Karpas-422 (cell line): ENCODE measurements around the gene EPHA2. TPM values are rescaled to one million over a fixed set of nuclear protein-coding genes. Genes with fewer than 3 reads are reported as not detected.

ENCODE experiments used
- DNase-seq: peaks from one replicate; pipeline ENCODE4 v3.0.0-alpha.2; 2015
- H2AFZ ChIP-seq: fragments of 200-600 bp; sonication (generic); 2 replicates; pipeline ENCODE4 v1.6.1; 2014; ENCODE audit warnings: antibody characterized with exemption, low read length, mixed read lengths
- H3K27ac ChIP-seq: fragments of 200-600 bp; sonication (generic); 2 replicates; pipeline ENCODE4 v1.5.1; 2014; ENCODE audit warnings: mild to moderate bottlenecking, low read length, moderate library complexity
- H3K27me3 ChIP-seq: fragments of 200-600 bp; sonication (generic); 2 replicates; pipeline ENCODE4 v1.6.1; 2014; ENCODE audit warnings: low read length, mixed read lengths
- H3K36me3 ChIP-seq: fragments of 200-600 bp; sonication (generic); 2 replicates; pipeline ENCODE4 v1.6.1; 2014; ENCODE audit warnings: low read length, mixed read lengths; ENCODE audit not compliant: insufficient read depth
- H3K4me1 ChIP-seq: fragments of 200-600 bp; sonication (generic); 2 replicates; pipeline ENCODE4 v1.6.1; 2014; ENCODE audit warnings: mild to moderate bottlenecking, low read length, mixed read lengths
- H3K4me2 ChIP-seq: fragments of 200-600 bp; sonication (generic); 2 replicates; pipeline ENCODE4 v1.6.1; 2014; ENCODE audit warnings: low read length, low read depth, mild to moderate bottlenecking; ENCODE audit not compliant: poor library complexity, severe bottlenecking
- H3K4me3 ChIP-seq: fragments of 200-600 bp; sonication (generic); 2 replicates; pipeline ENCODE4 v1.5.1; 2014; ENCODE audit warnings: mild to moderate bottlenecking, antibody characterized with exemption, low read length, mixed read lengths
- H3K79me2 ChIP-seq: fragments of 200-600 bp; sonication (generic); 2 replicates; pipeline ENCODE4 v1.6.1; 2014; ENCODE audit warnings: mild to moderate bottlenecking, low read length, mixed read lengths
- H3K9ac ChIP-seq: fragments of 200-600 bp; sonication (generic); 2 replicates; pipeline ENCODE4 v1.6.0; 2014; ENCODE audit warnings: low read length
- H3K9me2 ChIP-seq: fragments of 200-600 bp; sonication (generic), shearing (Covaris generic); replicated peaks from 2 replicates; pipeline ENCODE4 v1.6.0; 2014; ENCODE audit warnings: mild to moderate bottlenecking, low read length, moderate library complexity; ENCODE audit not compliant: insufficient read depth
- H3K9me3 ChIP-seq: fragments of 300-700, 200-600 bp; sonication (generic); 2 replicates; pipeline ENCODE4 v1.6.1; 2014; ENCODE audit warnings: low read length, mixed read lengths
- H4K20me1 ChIP-seq: fragments of 200-600 bp; sonication (generic); 2 replicates; pipeline ENCODE4 v1.6.1; 2014; ENCODE audit warnings: mild to moderate bottlenecking, antibody characterized with exemption, low read length, low read depth; ENCODE audit not compliant: insufficient read depth
- total RNA-seq: library from RNA; depleted of rRNA; stranded (reverse); fragments of >200 nt; shearing (Covaris generic); gene quantifications from 2 replicates; pipeline ENCODE4 v1.2.3, GENCODE V29; 2014; ENCODE audit warnings: low replicate concordance

Gene EPHA2
- total RNA-seq, 1 experiment from 2014 or later: not detected

DNA sequence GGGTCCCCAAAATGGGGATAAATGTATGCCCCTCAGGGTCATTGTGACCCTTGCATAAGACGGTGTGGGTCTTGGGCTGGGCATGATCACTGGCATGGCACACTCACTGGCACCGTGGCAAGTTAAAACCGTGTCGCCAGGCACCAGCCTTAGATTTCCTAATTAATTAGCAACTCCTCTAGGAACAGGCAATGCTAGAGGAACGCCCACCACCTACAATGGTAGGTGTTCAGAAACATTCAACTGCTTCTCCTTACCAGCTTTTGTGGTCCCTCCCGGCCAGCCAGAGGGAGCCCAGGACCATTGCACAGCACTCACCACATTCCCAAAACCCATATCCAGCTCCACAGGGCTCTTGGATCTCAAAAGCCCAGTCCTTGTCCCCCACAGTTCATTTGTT is 36.4 kb downstream of the EPHA2 start:
- DNase-seq: no peak
- H3K9ac ChIP-seq: no peak overlapping the region
- H3K4me3 ChIP-seq: no peak overlapping the region
- H3K9me2 ChIP-seq: no peaks in the 10 kb centered on the region
- H3K4me2 ChIP-seq: no peak overlapping the region
- H3K79me2 ChIP-seq: no peaks in the 10 kb centered on the region
- H2AFZ ChIP-seq: no peak overlapping the region
- H4K20me1 ChIP-seq: no peaks in the 10 kb centered on the region
- no peak overlapping the region for H3K27ac ChIP-seq
- H3K36me3 ChIP-seq: no peaks in the 10 kb centered on the region
- no peaks in the 10 kb centered on the region for H3K27me3 ChIP-seq
- H3K4me1 ChIP-seq: no peaks in the 10 kb centered on the region
- H3K9me3 ChIP-seq: no peaks in the 10 kb centered on the region

DNA sequence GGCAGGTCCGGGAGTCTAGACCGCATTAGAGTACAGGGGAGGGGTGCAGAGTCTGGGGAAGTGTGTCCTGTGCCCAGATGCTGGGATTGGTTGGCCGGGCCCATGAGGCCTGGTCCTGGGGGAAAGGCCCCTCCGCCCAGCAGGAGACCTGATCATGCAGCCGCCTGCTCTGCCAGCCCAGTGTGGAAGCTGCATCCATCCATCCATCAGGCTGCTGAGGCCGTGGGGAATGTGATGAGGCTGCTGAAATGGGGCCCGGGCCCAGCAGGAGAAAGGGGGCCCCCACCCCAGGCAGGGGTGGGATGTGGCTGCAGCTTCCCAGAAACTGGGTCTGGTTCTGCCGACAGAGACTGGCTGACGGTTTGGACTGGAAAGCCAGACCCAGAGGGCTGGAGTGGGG is 37.2 kb downstream of the EPHA2 start:
- no peak overlapping the region for H3K27ac ChIP-seq
- no peaks in the 10 kb centered on the region for H3K9me2 ChIP-seq
- H3K4me2 ChIP-seq: no peak overlapping the region
- no peak overlapping the region for H2AFZ ChIP-seq
- H4K20me1 ChIP-seq: no peaks in the 10 kb centered on the region
- no peaks in the 10 kb centered on the region for H3K9me3 ChIP-seq
- no peak overlapping the region for H3K4me3 ChIP-seq
- H3K79me2 ChIP-seq: no peaks in the 10 kb centered on the region
- H3K27me3 ChIP-seq: no peaks in the 10 kb centered on the region
- no peak overlapping the region for H3K9ac ChIP-seq
- H3K4me1 ChIP-seq: no peaks in the 10 kb centered on the region
- no peak for DNase-seq
- H3K36me3 ChIP-seq: no peaks in the 10 kb centered on the region

DNA sequence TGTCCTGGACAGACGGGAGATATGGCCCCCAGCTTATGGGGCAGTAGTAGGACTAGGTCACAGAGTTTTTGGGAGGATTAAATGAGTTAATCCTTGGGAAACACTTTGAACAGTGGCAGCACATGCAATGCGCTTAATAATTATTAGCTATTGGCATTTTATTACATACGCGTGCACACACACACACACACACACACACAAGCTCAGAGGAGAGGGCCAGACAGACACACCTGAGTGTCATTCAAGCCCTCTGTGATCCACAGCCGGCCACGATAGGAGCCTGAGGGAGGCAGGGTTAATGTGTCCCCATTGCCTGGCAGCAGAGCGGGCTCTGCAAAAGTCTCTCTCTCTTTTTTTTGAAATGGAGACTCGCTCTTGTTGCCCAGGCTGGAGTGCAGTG is 37.9 kb downstream of the EPHA2 start:
- DNase-seq: no peak
- Histone ChIP-seq H3K4me1 (no peaks in the 10 kb centered on the region), H3K9me2 (no peaks in the 10 kb centered on the region), H3K4me2 (no peak overlapping the region), H3K79me2 (no peaks in the 10 kb centered on the region), H3K4me3 (no peak overlapping the region), H4K20me1 (no peaks in the 10 kb centered on the region), H3K36me3 (no peaks in the 10 kb centered on the region), H3K27me3 (no peaks in the 10 kb centered on the region), H3K27ac (no peak overlapping the region), H3K9ac (no peak overlapping the region), H2AFZ (no peak overlapping the region), H3K9me3 (no peaks in the 10 kb centered on the region)

DNA sequence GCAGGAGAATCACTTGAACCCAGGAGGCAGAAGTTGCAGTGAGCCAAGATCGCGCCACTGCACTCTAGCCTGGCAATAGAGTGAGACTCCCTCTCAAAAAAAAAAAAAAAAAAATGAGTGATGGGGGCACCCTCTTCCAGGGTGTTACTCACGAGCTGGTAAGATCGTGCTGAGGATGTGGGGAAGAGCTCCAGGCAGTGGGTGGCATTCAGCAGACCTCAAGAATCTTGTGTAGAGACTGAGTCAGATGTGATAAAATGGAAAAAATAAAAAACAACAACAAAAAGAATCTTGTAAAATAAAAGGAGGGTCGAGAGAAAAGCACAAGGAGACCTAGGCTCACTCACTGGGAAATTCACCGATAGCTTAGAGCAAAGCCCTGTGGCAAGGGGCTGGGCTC is 38.5 kb downstream of the EPHA2 start:
- Histone ChIP-seq H3K27me3 (no peaks in the 10 kb centered on the region), H2AFZ (no peak overlapping the region)
- no peak for DNase-seq

DNA sequence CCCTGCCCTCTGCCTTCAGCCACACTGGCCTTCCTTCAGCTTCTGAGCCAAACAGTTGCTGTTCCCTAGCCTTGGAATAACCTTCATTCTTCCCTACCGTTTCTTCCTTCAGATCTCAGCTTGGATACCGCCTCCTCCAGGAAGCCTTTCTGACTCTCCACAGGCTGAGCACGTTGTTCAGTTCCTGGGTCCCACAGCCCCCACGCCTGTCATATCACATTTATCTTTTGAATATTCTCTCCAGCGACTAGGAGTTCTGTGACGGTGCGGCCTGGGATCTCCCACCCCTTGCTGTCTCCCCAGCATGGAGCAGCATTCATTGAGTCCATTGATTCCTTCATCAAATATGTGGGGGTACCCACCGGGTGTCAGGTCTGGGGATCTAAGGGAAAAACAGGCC is 39.2 kb downstream of the EPHA2 start:
- Histone ChIP-seq H3K79me2 (no peaks in the 10 kb centered on the region), H2AFZ (no peak overlapping the region), H3K9ac (no peak overlapping the region), H3K9me2 (no peaks in the 10 kb centered on the region), H3K27me3 (no peaks in the 10 kb centered on the region), H3K4me1 (no peaks in the 10 kb centered on the region), H3K4me2 (no peak overlapping the region), H3K36me3 (no peaks in the 10 kb centered on the region), H4K20me1 (no peaks in the 10 kb centered on the region), H3K27ac (no peak overlapping the region), H3K4me3 (no peak overlapping the region), H3K9me3 (no peaks in the 10 kb centered on the region)
- DNase-seq: no peak

More for the DNA sequence above, 38.5 kb downstream of the EPHA2 start:
- H3K36me3 ChIP-seq: no peaks in the 10 kb centered on the region
- no peak overlapping the region for H3K4me3 ChIP-seq
- H3K4me2 ChIP-seq: no peak overlapping the region
- no peaks in the 10 kb centered on the region for H3K9me2 ChIP-seq
- H3K9me3 ChIP-seq: no peaks in the 10 kb centered on the region
- no peaks in the 10 kb centered on the region for H3K4me1 ChIP-seq
- H4K20me1 ChIP-seq: no peaks in the 10 kb centered on the region
- H3K27ac ChIP-seq: no peak overlapping the region
- no peak overlapping the region for H3K9ac ChIP-seq
- H3K79me2 ChIP-seq: no peaks in the 10 kb centered on the region

DNA sequence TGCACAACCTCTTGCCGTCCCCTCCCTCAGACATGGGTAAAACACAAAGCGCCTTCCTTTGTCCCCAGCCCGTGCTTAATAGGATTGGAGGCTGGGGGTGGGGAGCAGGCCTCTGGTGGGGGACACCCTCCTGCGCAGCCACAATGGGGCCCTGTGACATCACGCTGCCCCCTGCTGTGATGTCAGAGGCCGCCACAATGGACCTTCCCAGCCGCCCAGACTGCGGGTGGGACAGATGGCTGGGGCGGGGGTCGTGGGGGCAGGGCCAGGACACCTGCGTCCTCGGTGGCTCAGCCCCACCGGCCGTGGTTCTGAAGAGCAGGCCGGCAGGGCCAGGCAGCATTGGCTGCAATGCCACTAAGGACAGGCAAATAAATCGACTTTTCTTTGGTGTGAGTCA is 39.9 kb downstream of the EPHA2 start:
- H2AFZ ChIP-seq: no peak overlapping the region
- DNase-seq: no peak
- no peaks in the 10 kb centered on the region for H4K20me1 ChIP-seq
- no peaks in the 10 kb centered on the region for H3K36me3 ChIP-seq
- H3K27ac ChIP-seq: no peak overlapping the region
- H3K4me1 ChIP-seq: no peaks in the 10 kb centered on the region
- no peaks in the 10 kb centered on the region for H3K9me3 ChIP-seq
- no peaks in the 10 kb centered on the region for H3K79me2 ChIP-seq
- H3K4me2 ChIP-seq: no peak overlapping the region
- H3K4me3 ChIP-seq: no peak overlapping the region
- no peak overlapping the region for H3K9ac ChIP-seq
- H3K27me3 ChIP-seq: no peaks in the 10 kb centered on the region
- no peaks in the 10 kb centered on the region for H3K9me2 ChIP-seq

DNA sequence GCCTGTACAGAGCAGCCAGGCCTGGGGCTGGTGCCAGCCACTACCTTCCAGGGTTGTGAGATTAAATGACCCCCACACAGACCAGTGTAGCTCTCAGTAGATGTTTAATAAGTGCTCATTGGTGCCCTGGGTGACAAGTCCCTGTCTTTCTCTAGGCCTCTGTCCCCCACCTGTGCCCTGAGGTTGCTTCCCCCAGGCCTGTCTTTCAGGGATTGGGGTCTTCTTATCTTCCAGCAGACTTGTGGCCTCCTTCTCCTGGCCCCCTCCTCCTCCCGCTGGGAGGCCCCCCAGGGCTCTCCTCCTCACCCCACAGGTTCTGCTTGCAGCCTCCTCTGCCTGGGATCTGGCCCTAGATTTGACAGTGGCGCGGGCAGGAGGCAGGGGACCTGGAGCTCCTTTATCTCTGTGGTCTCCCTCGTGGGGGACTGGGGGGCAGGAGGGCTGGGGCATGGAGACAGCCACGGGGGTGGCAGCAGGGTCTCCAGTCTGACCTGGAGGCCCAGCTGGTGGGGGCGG is 40.3 kb downstream of the EPHA2 start:
- no peaks in the 10 kb centered on the region for H3K36me3 ChIP-seq
- H3K4me2 ChIP-seq: no peak overlapping the region
- H3K27ac ChIP-seq: no peak overlapping the region
- no peaks in the 10 kb centered on the region for H3K79me2 ChIP-seq
- no peaks in the 10 kb centered on the region for H3K4me1 ChIP-seq
- H3K27me3 ChIP-seq: no peaks in the 10 kb centered on the region
- H2AFZ ChIP-seq: no peak overlapping the region
- H4K20me1 ChIP-seq: no peaks in the 10 kb centered on the region
- no peak for DNase-seq
- no peaks in the 10 kb centered on the region for H3K9me2 ChIP-seq
- no peak overlapping the region for H3K4me3 ChIP-seq
- no peak overlapping the region for H3K9ac ChIP-seq
- H3K9me3 ChIP-seq: no peaks in the 10 kb centered on the region

DNA sequence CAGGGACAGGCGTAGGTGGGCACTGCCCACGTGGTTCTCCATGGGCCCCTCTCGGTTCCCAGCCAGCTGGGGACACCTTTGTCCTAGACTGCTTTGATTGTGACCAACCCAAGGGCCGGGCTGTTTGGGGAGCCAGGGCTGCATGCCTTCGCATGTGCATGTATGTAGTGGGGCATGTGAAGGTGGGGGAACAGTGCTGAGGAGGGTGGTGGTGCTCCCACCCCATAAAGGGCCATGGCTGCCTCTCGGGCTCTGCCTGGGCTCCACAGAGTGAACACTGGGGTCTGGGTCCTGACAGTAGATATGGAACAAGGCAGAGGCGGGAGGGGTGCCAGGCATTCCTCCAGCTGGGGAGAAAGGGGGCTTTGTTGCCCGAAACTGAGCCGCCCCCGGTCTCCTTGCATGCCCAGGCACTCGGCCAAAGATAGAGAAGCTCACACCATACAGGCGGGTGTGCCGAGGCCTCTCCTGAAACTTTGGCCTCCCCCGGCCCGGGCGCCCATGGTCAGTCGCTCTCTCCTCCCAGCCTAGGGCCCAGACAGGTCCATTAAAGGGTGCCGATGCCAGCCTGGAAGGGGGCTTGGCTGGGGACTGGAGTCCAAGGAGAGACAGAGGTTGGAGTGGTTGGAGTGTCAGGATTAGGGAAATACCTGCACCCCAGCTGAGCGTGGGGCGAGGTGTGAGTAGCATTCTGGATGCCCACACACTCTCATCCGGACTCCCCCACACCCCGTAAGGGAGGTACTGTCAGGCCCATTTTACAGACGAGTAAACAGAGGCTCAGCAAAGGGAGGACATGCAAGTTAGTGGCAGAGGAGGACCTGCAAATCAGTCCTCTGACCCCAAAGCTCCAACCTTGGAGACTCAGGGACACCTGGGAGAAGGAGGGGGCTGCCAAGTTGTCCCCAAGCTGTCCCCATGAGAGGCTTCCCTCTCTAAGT is 41.1 kb downstream of the EPHA2 start:
- H3K27me3 ChIP-seq: no peaks in the 10 kb centered on the region
- H3K79me2 ChIP-seq: no peaks in the 10 kb centered on the region
- H3K4me2 ChIP-seq: no peak overlapping the region
- no peak overlapping the region for H3K9ac ChIP-seq
- no peaks in the 10 kb centered on the region for H4K20me1 ChIP-seq
- no peak overlapping the region for H3K27ac ChIP-seq
- H3K4me1 ChIP-seq: no peaks in the 10 kb centered on the region
- DNase-seq: no peak
- no peak overlapping the region for H2AFZ ChIP-seq
- H3K9me3 ChIP-seq: no peaks in the 10 kb centered on the region
- H3K4me3 ChIP-seq: no peak overlapping the region
- H3K36me3 ChIP-seq: no peaks in the 10 kb centered on the region
- H3K9me2 ChIP-seq: no peaks in the 10 kb centered on the region
